LNCaP clone FGC (cell line): ENCODE measurements around the gene ETF1.

Experiments
- DNase-seq: peaks from one replicate; pipeline ENCODE4 v3.0.0-alpha.2; 2011; ENCODE audit warnings: low read depth
- H3K4me3 ChIP-seq: 2 replicates; pipeline ENCODE4 v1.5.1; 2011; ENCODE audit warnings: mild to moderate bottlenecking, low read depth, low read length, control low read depth
- CTCF ChIP-seq: IDR thresholded peaks from 2 replicates; pipeline ENCODE4 v1.5.1; 2012; ENCODE audit warnings: mild to moderate bottlenecking; ENCODE audit not compliant: control insufficient read depth, insufficient read depth; ENCODE audit errors: extremely low read depth

ETF1 gene

GRCh38 chr5:138472353-138472752 is 70.7 kb downstream of the ETF1 start:
- no peak overlapping the region for H3K4me3 ChIP-seq
- TF ChIP-seq CTCF = no peak

GRCh38 chr5:138471052-138471361 is 72.0 kb downstream of the ETF1 start:
- no peak for TF ChIP-seq CTCF
- no peak overlapping the region for H3K4me3 ChIP-seq
- DNase-seq = no peak

More at GRCh38 chr5:138472353-138472752, 70.7 kb downstream of the ETF1 start:
- DNase-seq = no peak

GRCh38 chr5:138470322-138471051 is 72.5 kb downstream of the ETF1 start:
- no peak overlapping the region for H3K4me3 ChIP-seq
- DNase-seq = no peak
- no peak for TF ChIP-seq CTCF

- DNase-seq = no peak
- no peak overlapping the region for H3K4me3 ChIP-seq
- TF ChIP-seq CTCF = no peak
Observed at GRCh38 chr5:138469540-138470321, 73.3 kb downstream of the ETF1 start.

- no peak overlapping the region for H3K4me3 ChIP-seq
- no peak for TF ChIP-seq CTCF
- no peak for DNase-seq
Observed at GRCh38 chr5:138468966-138469539, 74.0 kb downstream of the ETF1 start.

- no peak for DNase-seq
- H3K4me3 ChIP-seq = no peak overlapping the region
- no peak for TF ChIP-seq CTCF
Observed at GRCh38 chr5:138468133-138468965, 74.7 kb downstream of the ETF1 start.
